ENCODE results near the gene EPB41.
"Not testable (repeated sequence)": the region's sequence is repeated elsewhere in the genome, so short reads cannot be mapped to it uniquely, and the experiment has no call there.

EPB41 gene

GRCh38 chr1:28928314-28928941 is 14.1 kb downstream of the EPB41 start:
- no peak for DNase-seq

GRCh38 chr1:28933277-28933676 is 18.9 kb downstream of the EPB41 start:
- no peak for DNase-seq

- no peak for DNase-seq
Observed at GRCh38 chr1:28933918-28934317, 19.5 kb downstream of the EPB41 start.

- DNase-seq, result no peak
Observed at GRCh38 chr1:28934676-28935075, 20.3 kb downstream of the EPB41 start.

GRCh38 chr1:28935293-28935692 is 20.9 kb downstream of the EPB41 start:
- no peak for DNase-seq

- DNase-seq, result no peak
Observed at GRCh38 chr1:28936094-28936493, 21.7 kb downstream of the EPB41 start.

GRCh38 chr1:28936528-28936927 is 22.2 kb downstream of the EPB41 start:
- no peak for DNase-seq

GRCh38 chr1:28943581-28943980 is 29.2 kb downstream of the EPB41 start:
- not testable (repeated sequence) for DNase-seq

GRCh38 chr1:28950006-28950405 is 35.6 kb downstream of the EPB41 start:
- no peak for DNase-seq

- DNase-seq, result no peak
Observed at GRCh38 chr1:28950449-28950848, 36.1 kb downstream of the EPB41 start.

- DNase-seq, result no peak
Observed at GRCh38 chr1:28954126-28954726, 39.9 kb downstream of the EPB41 start.

GRCh38 chr1:28956038-28956464 is 41.7 kb downstream of the EPB41 start:
- no peak for DNase-seq

- not testable (repeated sequence) for DNase-seq
Observed at GRCh38 chr1:28962114-28962831, 47.9 kb downstream of the EPB41 start.

- DNase-seq, result no peak
Observed at GRCh38 chr1:28965271-28965870, 51.0 kb downstream of the EPB41 start.

GRCh38 chr1:28966617-28967016 is 52.2 kb downstream of the EPB41 start:
- DNase-seq, result no peak

- no peak for DNase-seq
Observed at GRCh38 chr1:28971980-28972771, 57.8 kb downstream of the EPB41 start.

- DNase-seq, result no peak
Observed at GRCh38 chr1:28973596-28974421, 59.4 kb downstream of the EPB41 start.

GRCh38 chr1:28974432-28974831 is 60.1 kb downstream of the EPB41 start:
- DNase-seq, result no peak

- DNase-seq, result no peak
Observed at GRCh38 chr1:28976248-28976647, 61.9 kb downstream of the EPB41 start.

GRCh38 chr1:28981210-28981609 is 66.8 kb downstream of the EPB41 start:
- no peak for DNase-seq

GRCh38 chr1:28982198-28982597 is 67.8 kb downstream of the EPB41 start:
- no peak for DNase-seq

GRCh38 chr1:28983091-28983490 is 68.7 kb downstream of the EPB41 start:
- DNase-seq, result no peak
